HG02678 (cell line): ENCODE measurements around the gene BCOR.

ENCODE experiments used
- ATAC-seq: cut with Tn5 transposase; IDR thresholded peaks from one replicate; pipeline ENCODE4 v1.9.1; 2021; ENCODE audit warnings: mild to moderate bottlenecking, moderate library complexity; ENCODE audit not compliant: unreplicated experiment

BCOR gene

DNA sequence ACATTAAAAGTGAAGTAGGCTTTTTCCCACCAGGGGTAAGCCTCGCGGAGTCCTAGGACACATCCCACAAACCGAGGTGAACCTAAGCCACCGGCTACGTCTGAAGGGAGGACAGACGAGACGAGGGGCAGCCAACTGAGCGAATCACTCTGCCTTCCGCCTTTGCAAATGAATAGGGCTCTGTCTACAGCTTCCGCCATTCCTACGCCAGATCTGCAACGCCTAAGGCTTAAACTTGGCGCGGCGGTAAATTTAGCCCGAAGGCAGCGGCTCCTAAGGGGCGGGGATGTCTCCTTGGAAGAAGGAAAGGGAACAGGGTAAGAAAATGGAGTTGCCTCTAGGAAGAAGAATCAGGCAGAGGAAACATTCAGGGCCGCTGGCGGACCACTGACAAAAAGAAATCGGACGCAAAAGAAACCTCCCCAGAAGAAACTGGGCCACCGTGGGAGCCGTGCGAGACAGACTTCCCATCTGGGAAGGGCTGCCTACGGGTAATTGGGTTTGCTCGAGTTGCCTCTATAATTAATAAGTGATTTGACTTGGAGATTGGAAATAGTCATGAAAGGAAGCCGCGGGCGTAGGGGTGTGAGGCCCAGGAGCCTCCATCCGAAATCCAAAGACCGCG, 90.5 kb downstream of the BCOR start:
- no peak for ATAC-seq

GRCh38 chrX:40006106-40007017, 91.4 kb downstream of the BCOR start:
- no peak for ATAC-seq

DNA sequence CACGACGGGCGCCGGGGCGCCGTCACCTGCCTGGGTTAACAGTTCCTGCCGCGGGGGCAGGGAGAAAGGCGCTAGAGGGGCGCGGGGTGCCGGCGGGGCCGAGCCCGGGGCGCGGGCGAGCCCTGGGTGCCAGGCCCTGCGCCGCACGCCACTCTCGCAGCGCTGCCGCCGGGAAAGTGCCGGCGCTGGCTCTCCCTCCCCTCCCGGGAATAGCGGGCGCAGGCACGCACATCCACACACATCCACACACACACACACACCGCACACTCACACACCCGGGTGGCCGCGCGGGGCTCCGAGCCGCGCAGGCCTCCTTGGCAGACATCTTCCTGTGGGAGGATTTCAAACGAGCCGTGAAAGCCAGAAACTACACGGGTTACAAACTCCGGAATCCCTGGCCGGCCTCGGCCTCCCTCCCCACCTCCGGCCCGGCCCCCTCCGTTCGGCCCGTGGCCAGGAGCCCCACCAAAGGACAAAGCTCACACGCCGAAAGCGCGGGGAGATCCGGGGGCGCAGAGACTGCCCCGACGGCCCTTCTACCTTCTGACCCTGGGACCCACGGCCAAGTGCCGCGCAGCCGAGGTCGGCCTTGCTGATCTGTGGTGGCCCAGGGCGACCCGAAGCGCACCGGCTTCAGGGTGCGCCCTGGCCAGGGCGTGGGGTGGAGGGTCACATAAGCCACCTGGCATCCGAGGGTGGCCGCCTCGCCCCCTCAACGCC, 92.3 kb downstream of the BCOR start:
- no peak for ATAC-seq

DNA sequence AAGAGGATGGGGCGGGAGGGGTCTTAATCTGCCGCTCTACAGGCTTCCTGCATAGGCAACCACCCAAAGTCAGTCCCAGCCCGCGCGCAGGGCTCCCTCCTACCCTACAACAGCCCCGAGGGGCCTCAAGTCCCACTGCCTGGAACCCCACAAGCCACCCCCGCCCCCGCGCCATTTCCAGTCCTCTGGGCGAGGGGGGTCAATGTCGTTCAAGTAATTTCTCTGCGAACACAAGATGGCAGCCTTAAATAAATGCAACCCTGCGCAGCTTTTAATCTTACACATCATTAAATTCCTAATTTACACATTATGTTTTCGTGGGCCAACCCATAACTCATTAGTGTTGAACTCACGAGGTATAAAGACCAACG, 92.9 kb downstream of the BCOR start:
- ATAC-seq, result no peak

GRCh38 chrX:40004246-40004535, 93.6 kb downstream of the BCOR start:
- no peak for ATAC-seq

- no peak for ATAC-seq
Observed at GRCh38 chrX:40003428-40004245, 94.1 kb downstream of the BCOR start.

GRCh38 chrX:40003071-40003427, 94.7 kb downstream of the BCOR start:
- ATAC-seq, result no peak
